ENCODE data around the gene DBF4B.

- TF ChIP-seq BHLHE40 (IDR thresholded peaks at IDR 0.05; ENCODE audit: borderline replicate concordance), result no peak
- TF ChIP-seq ZNF384 (IDR thresholded peaks at IDR 0.05), result no peak
- TF ChIP-seq FOXM1 (IDR thresholded peaks at IDR 0.05; ENCODE audit: borderline replicate concordance), result no peak
Measured at GRCh38 chr17:44707755-44708400, 587 bp upstream of the DBF4B start.

Data from HEK293T (cell line).